Loucy (cell line): Measurements from ENCODE around the gene TSSC4.

Experiments
- CTCF ChIP-seq: fragments of 200-600 bp; sonication (generic); conservative IDR thresholded peaks from 2 replicates; pipeline ENCODE4 v1.5.1; 2014; ENCODE audit warnings: mild to moderate bottlenecking, antibody characterized with exemption, low read length
- EZH2phosphoT487 ChIP-seq: fragments of 200-600 bp; IDR thresholded peaks from 2 replicates; pipeline ENCODE4 v1.6.1; 2018; ENCODE audit warnings: antibody characterized with exemption, mild to moderate bottlenecking, moderate library complexity, borderline replicate concordance

GRCh38 chr11:2398664-2399355 is 1.7 kb upstream of the TSSC4 start:
- TF ChIP-seq CTCF, result no peak
- no peak for TF ChIP-seq EZH2phosphoT487
